HG03342 (cell line): ENCODE results near the gene KRT16.
A peak's percentile ranks its signal among the peaks of the same experiment; 100 is the strongest.
"Not testable (repeated sequence)": the region's sequence is repeated elsewhere in the genome, so short reads cannot be mapped to it uniquely, and the experiment has no call there.

Experiments
- ATAC-seq: cut with Tn5 transposase; IDR thresholded peaks from one replicate; pipeline ENCODE4 v1.9.1; 2021; ENCODE audit warnings: mild to moderate bottlenecking, moderate library complexity; ENCODE audit not compliant: unreplicated experiment

The KRT16 gene

DNA sequence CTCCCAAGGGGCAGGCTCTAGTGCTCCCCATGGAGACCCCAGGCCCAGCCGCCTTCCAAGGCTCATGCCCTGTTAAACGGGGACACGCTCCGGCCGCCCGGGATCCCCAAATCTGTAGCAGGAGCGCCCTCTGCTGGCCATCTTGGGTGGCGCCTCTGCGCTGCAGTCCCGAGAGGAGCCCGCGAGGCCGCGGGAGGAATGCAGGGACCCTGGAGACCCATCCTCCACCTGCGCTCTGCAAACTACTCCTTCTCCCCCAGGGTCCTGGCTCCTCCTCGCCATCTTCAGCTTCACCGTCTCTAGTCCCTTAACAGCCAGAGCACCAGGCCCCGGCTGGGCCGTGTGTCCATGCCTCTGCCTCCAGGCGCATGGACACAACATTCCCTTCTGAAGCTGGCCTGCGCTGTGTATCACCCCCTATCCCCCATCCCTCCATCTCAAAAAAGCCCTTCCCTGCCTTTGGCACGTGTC, 35.4 kb upstream of the KRT16 start:
- peak; percentile 49 for ATAC-seq

DNA sequence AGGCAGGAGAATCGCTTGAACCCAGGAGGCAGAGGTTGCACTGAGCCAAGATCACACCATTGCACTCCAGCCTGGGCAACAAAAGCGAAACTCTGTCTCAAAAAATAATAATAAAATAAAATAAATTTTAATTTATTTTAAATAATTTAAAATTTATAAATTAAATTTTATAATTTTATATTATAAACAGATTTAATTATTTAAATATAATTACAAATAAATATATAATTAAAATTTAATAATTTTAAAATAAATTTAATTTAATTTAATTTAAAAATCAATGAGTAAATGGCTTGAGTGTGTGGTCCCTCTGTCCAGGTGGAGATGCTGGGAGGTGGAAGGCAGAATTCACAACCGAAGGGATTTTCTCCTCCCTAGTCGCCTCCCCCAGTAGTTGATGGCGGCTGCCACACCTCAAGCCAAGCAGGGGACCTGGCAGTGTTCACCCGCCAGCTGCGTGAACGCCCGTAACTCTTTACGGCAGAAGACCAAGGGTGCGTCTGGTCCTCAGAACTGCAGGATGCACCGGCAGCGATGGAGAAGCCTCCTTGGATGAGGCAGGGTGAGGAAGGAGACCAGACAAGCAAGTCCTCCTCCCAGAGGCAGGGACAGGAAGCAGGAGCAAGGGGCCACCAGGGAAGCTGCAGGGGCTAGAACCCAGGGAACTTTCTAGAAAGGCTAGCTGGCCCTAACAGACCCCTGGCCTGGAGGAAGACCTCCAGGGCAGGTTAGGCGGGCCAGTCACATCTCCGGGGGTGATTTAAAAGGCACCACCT, 34.7 kb upstream of the KRT16 start:
- no peak for ATAC-seq

DNA sequence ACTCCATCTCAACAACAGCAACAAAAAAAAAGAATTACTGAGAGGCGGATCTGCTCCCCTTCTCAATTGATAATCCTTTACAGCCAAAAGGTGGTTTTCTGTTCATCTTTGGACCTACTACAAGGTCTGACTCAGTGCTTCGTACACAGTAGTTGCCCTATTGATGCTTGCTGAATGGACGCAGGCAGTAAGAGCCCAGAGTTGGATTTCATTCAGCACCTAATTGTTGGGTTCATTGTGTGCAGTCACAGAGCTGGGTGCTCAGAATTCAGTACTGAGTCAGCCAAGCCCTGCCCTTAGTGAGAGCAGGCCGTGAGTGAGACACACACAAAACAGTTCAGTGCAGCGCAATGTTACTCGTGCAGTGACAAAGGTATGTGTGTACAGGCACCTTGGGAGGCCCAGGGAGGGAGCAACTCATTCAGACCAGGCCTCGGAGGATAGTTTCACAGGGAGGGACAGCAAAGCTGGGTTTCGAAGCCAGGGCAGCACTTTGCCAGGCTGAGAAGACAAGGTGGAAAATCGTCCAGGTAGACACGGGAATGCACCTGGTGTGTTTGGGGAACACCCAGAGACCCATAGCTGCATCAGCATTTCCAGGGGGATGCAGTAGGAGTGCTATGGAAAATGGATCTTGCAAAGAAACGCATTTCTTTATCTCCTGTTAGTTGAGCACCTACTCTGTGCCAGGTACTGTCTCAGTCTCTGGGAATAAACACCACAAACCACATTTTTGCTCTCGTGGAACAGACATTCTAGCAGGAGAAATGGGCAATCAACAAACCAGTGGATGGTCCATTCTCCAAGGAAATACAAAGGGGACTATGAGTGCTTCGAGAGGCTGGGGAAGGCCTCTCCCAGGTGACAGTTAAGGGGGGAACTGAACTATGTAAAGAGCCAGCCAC, 29.9 kb upstream of the KRT16 start:
- ATAC-seq, result no peak

DNA sequence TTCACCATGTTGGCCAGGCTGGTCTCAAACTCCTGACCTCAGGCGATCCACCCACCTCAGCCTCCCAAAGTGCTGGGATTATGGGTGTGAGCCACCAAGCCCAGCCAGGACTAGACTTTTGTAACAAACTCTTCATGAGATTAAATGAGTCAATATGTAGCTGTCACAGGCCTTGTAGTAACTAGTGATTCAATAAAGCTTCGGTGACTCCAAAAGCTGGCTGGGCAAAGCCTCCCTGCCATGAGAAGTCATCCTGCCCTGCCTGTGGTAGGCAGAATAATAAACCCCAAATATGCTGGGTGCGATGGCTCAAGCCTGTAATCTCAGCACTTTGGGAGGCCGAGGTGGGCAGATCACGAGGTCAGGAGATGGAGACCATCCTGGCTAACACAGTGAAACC, 28.0 kb upstream of the KRT16 start:
- not testable (repeated sequence) for ATAC-seq

DNA sequence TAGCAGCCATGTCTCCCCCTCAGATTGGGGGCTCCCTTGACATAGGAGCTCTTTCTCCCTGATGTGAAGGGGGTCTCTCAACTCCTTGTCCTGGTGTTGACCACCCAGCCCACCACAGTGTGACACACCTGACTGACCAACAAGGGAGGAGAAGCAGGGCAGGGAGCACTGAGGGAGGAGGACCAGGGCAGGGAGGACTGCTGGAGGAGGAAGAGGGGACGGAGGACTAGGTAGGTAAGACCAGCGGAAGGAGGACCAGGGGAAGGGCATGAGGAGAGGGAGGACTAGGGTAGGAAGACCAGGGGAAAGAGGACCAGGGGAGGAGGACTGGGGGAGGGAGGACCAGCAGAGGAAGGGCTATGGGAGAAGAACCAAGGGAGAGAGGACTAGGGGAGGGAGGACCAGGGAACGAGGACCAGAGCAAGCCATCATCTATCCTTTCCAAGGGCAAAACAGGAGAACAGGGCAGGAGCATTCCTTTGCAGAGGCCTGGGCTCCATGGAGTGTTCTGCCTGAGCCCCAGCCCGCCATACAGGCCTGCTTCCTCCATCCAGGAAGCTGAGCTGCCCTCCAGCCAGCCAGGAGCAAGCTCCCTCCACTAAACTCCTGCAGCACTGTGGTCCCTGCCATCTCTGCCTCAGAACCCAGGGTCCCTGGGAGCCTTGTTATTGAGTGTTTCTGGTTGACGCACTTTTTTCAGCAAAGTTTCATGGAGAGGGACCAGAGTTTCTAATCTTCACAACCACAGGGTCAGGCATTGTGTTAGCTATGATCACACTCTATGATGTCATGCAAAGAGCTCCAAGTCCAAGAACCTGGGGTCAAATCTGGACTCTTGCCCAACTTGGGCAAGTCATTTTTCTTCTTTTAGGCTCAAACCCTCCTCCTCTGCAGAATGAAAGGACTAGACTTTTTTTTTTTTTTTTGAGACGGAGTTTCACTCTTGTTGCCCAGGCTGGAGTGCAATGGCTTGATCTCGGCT, 27.2 kb upstream of the KRT16 start:
- ATAC-seq, result no peak

DNA sequence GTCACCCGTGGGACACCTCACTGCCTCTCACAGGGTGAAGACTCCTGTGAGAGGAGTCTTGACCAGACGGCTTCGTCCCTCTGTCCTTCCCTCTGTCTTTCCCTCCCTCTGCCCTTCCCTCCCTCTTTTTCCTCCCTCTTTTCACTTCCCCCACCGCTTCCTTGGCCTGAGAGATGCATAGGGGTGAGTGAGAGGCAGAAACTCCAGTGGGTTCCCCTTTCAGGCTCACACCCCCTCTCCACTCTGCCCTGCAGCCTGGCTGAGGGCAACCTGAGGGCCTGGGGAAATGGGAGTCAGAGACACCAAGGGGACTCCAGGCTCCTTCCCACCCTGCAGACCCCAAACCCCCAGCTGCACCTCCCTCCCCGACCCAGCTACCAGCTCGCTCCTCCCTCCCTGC, 26.4 kb upstream of the KRT16 start:
- ATAC-seq, result no peak

DNA sequence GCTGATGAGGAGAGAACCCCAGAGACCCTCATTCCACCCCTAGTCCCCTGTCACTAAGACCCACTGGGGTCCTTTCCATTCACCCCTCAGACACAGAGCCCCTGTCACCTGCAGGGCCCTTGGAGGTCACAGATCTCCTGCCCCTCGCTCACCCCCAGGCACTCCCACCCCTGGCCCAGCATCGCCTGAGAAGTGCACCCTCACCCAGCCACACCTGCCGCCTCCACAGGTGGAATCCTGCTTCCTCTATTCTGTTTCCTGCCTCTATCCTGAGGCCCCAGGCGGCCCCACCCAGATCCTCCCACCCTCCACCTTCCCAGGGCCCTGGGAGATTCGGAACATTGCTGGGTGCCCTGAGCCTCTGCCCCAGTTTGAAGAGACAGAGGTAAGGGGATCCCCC, 25.6 kb upstream of the KRT16 start:
- ATAC-seq, result no peak

DNA sequence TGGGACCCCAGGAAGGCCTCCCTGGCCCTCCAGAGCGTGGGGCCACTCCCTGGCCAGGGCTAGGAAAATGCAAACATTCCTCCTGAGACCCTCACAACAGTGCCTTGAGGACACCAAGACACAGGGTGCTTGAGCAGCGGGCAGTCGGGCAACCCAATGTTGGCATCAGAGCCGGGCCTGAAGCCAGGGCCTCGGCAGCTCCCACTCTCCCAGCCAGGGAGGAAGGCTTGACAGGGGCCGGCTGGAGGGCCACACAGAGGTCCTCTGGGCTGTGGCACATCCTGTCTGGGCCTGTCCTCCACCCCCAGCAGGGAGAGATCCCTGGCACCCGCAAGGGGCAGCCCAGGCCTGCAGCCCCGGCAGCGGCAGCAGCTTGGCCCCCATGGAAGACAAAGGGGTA, 24.1 kb upstream of the KRT16 start:
- no peak for ATAC-seq

DNA sequence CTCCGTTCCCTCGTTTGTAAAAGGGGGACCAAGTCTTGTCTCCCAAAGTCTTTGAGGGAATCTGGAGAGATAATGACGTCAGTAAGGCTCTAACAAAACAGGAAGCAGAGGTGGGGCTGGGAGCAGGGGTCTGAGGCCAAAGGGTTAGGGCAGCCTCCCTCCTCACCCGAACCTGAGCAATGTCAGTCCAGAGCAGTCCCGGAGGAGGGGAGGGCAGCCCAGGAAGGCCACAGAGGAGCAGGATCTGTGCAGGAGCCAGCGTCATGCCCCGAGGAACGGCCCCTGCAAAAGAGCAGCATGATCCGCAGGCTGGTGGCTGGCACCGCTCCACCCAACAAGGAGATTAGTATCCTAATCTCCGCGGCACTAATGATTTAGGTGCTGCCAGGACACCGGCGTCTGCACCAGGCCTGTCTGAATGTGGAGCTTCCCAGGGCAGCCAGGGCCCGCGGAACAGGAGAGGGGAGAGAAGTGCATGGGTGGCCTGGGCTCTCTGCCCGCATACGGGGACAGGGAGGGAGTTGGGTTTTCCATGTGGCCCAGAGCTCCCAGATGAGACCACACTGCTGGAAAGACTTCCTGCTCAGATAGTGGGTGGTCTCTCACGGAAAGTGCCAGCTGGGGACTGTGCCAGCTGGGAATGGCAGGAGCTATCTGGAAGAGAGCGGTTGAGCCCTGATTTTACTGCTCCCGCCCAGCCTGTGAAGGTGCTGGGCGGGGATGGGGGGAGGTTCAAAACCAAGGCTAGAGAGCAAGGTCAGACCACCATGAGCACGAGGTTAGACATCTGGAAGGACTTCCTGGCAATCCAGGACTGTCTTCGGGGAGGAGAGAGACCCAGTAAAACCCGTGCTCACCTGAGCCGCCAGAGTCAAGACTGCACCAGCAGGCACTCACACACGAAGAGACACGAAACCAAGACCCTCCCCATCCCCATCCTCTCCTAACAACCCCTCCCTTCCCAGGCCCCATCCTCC, 22.8 kb upstream of the KRT16 start:
- no peak for ATAC-seq

DNA sequence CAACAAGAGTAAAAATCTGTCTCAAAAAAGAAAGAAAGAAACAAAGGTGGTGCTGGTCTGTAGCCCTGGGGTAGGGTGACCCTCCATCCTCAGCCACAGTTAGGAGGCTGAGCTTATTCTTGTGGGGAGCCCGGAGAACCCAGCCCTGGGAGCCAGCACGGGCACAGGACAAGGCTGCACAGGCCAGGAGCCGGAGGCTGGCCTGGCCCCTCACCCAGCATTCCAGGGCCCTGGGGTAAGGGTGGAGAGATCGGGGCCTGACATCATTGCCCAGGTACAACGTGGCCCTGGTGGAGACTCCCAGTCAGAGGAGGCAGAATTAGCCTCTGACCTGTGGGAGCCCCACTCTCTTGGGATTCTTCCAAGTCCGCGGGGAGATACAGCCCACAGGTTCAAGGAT, 22.1 kb upstream of the KRT16 start:
- ATAC-seq, result no peak

DNA sequence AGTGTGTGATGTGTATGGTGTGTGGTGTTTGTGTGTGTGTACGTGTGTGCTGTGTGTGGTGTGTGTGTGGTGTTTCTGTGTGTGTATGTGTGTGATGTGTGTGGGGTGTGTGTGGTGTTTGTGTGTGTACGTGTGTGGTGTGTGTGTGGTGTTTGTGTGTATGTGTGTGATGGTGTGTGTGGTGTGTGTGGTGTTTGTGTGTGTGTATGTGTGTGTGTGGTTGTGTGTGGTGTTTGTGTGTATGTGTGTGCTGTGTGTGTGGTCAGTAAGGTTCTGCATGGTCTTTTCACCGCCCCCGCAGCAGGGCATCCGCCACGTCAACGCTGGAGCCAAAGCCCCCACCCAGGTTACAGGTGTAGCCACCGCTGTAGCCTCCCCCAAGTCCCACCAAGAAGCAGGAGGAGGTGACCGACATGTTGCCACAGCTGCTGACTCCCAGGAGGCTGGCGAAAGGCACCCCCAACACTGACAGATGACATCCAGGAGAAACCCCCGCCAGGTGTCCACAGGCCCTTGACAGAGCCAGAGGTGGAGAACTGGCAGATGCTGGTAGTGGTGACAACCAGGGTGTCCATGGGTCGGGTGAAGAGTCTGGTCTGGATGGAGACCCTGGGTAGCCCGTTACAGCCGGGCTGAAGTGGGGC, 21.1 kb upstream of the KRT16 start:
- ATAC-seq, result no peak

DNA sequence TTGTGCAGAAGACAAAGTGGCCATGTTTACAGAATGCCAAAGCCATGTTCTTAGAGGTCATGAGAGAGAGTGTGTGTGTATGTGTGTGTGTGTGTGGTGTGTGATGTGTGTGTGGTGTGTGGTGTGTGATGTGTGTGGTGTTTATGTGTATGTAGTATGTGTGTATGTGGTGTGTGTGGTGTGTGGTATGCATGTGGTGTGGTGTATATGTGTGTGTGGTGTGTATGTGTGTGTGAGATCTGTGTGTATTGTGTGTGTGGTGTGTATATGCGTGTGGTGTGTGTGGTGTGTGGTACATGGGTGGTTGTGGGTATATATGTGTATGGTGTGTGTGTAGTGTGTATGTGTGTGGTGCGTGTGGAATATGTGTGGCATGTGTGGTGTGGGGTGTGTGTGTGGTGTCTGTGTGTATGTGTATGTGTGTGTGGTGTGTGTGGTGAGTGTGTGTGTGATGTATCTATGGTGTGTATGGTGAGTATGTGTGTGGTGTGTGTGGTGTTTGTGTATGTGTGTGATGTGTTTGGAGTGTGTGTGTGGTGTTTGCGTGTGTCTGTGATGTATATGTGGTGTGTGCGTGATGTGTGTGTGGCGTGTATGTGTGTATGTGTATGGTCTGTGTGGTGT, 20.0 kb upstream of the KRT16 start:
- no peak for ATAC-seq

DNA sequence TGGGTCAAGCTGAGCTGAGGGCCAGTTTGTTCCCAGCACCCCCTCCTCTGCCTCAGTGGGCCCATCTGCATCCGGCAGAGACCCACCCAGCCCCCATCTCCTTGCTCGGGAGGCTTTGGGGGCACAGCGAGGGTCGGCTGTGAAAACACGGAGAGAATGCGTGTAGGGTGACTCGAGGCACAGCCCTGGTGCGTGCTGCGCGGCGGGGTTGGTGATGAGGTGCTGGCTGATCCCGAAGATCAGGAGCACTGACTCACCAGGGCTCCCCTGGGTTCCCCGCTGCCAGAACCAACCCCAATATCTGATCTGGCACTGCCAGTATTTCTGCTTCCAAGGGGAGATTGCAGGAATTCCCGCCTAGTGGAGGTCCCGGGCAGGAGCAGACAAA, 19.3 kb upstream of the KRT16 start:
- ATAC-seq, result no peak

DNA sequence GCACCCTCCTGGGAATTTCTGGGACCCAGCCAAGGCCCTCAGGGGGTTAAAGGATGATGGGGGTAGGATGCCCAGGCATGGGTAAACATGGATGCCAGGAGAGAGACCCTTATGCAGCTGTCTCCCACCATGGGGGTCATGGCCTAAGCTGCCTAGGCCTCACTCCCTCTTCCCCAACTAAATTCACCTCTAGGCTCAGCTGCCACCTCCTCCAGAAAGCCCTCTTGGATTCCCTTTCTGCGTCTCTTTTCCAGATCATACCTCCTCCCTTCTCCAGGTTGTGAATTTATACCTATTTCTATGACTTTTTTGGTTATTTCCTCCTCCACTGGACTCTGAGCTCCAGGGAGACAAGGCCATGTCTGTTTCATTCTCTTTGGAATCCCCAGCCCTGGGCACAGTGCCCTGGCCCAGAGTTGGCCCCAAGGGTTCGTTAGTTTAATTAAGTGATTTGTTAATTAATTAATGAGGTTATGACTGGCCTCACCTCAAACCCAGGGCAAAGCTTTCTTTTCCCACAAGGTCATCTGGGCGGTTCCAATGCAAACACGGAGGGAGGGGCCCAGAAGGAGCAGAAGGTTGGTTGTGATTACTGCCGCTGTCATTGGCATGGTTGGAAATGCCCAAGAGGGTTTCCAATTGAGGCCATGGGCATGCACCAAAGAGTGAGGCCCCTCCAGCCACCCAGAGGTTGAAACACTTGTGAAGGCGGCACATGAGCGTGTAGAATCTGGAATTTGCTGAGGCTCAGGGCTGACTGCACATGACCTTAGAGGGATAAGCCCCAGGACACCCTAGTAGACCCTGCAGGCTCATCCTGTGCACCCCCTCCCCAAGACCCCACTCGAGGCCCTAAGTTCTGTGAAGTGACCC, 18.7 kb upstream of the KRT16 start:
- ATAC-seq, result no peak

DNA sequence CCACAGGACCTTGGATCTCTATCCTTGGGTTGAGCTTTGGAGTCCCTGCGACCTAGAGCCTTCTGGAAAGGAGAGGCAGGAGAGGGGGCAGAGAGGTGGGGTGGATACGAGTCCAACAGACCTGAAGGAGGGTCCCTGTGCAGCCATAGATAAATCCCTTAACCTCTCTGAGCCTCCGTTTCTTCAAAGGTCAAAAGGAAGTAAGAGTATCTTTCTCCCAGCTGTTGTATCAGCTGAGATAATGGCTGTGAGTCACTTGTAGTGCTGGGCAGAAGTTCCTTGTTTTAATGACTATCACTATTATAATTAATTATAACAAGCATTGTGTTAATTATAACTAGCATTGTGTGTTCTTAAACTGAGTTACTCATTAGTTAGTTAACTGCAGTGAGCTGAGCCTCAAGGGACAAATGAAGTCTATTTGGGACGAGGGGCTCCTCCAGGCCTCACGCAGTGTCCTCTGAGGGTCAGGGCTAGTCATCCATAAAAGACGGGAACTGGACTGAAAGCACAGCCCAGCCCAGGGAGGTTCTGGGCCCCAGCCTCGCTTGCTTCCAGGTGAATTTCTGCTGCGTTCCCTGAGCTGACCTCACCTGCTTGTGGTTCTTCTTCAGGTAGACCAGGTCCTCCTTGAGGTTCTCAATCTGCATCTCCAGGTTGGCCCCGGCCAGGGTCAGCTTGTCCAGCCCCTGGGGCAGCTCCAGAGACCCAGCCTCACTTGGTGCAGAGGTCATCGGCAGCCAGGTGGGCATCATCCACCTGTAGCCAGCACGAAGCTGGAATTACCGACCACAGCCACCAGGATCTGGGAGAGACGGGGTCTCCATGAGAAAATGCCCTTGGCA, 17.5 kb upstream of the KRT16 start:
- ATAC-seq, result no peak

DNA sequence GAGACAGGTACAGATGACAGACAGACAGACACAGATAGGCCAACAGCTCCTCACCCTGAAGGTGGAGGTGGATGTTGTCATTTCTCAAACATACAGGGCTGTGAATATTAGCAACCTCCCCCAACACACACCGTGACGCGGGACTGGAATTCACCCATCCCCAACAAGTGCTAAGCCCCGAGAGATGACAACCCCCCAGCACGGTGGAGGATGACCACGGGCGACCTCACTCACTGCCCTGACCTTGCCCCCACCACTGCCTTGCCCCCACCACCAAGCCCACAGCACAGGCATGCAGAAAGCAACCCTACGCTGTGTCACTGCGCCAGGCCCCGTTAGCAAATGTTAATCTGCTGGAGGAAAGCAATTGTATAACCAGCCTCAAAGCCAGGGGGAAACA, 16.7 kb upstream of the KRT16 start:
- ATAC-seq, result no peak
